ENCODE results near the gene LRRC25. TPM values are rescaled to one million over a fixed set of nuclear protein-coding genes. Genes with fewer than 3 reads are reported as not detected.
A peak's percentile ranks its signal among the peaks of the same experiment; 100 is the strongest.

LRRC25 gene
- total and polyA plus RNA-seq, 2 donors (not counting 3 experiments of a cell fraction or from before 2014, with no cell fraction given) = not detected

DNA sequence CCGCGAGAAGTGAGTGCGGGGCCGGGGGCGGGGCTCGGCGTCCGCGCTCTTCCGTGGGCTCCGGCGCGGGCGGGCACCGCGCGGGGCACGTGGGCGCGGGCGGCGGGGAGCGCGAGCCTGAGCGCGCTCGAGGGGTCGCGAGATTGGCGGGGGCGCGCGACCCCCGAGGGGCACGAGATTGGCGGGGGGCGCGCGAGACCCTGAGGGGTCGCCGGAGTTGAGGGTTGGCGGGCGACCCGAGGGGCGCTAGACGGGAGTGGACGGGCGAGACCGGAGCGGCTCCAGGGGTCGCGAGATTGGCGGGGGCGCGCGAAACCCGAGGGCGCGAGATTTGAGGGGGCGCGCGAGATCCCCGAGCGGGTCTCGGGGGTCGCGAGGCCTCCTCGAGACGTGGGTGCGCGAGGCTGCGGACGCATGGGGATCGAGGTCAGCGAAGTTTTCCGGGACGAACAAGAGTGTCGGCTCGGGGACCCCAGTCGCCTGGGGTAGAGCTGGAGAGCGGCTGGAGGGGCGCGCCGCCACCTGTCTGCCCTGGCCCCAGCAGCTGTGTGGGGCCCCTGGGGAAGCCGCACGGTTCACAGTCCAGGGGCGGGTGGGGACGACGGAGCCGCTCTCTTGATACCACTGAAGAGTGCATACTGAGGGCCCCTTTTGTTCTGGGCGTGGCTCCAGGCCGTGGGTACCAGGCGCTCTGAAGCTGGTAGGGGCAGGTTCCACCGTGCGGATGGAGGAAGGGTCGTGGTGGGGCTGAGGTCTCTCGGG, 22.5 kb upstream of the LRRC25 start:
- no peaks in the 10 kb centered on the region for H3K27me3 ChIP-seq (ENCODE audit: control insufficient read depth in 2 of 2, insufficient read depth in 2 of 2, low read length in 2 of 2)
- peak overlapping the region; percentile 14 for H2AFZ ChIP-seq (ENCODE audit: low read depth, low read length)
- peaks cover 53% of the 10 kb centered on the region for H3K79me2 ChIP-seq (ENCODE audit: control insufficient read depth, insufficient read depth, low read length)
- peak overlapping the region; percentile 50 to 73 (median 53) for H3K4me3 ChIP-seq (replicated peaks in 1 of 3; ENCODE audit: insufficient read depth in 1 of 3, low read depth in 1 of 3, low read length in 3 of 3)
- no peaks in the 10 kb centered on the region for H3K9me1 ChIP-seq (replicated peaks; ENCODE audit: control insufficient read depth, extremely low read depth, insufficient read depth, low read length)
- H3K4me1 ChIP-seq (ENCODE audit: control insufficient read depth, extremely low read depth, insufficient read depth, low read length) = peaks cover 40% of the 10 kb centered on the region
- H3K36me3 ChIP-seq (ENCODE audit: control insufficient read depth in 2 of 2, extremely low read depth in 1 of 2, insufficient read depth in 2 of 2, low read length in 2 of 2) = no peaks in the 10 kb centered on the region
- TF ChIP-seq, protein P1, sequence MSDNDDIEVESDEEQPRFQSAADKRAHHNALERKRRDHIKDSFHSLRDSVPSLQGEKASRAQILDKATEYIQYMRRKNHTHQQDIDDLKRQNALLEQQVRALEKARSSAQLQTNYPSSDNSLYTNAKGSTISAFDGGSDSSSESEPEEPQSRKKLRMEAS (IDR thresholded peaks at IDR 0.05; ENCODE audit: insufficient read depth, insufficient read length) = no peak
- TF ChIP-seq POLR2AphosphoS5 (IDR thresholded peaks at IDR 0.05; ENCODE audit: insufficient read depth, low read depth, low read length) (peak; percentile 12), MYC (IDR thresholded peaks at IDR 0.05; ENCODE audit: low read depth, low read length) (no peak)
- no peaks in the 10 kb centered on the region for H3K9me3 ChIP-seq (replicated peaks; ENCODE audit: control insufficient read depth, insufficient read depth, low read length)
- H3K4me2 ChIP-seq (ENCODE audit: insufficient read depth, low read length) = peak overlapping the region; percentile 57
- DNase-seq (ENCODE audit: low read depth, low spot score) (no peak), FAIRE-seq (peak; percentile 65)
- intact Hi-C loops (cut with micrococcal nuclease) = loop anchor here (1.0 kb wide), 1 partner anchor 17 kb away; no protein-coding TSS in a partner anchor
- dilution Hi-C loops (cut with MboI; ENCODE audit: extremely low pct_ligation_motif_present, low sequenced_read_pairs) = no loop called here
- H3K9ac ChIP-seq (replicated peaks; ENCODE audit: extremely low read depth, insufficient read depth, low read length) = peak overlapping the region; percentile 71
- ChIA-PET CTCF (interaction anchor here (0.8 to 11.1 kb wide), 14 partner anchors 9 to 140 kb away, joined by 3 to 119 read pairs (median 6); partner anchors contain the start of genes GDF15 and JUND), POLR2A (interaction anchor here (1.5 to 5.8 kb wide), 3 partner anchors 9 to 139 kb away, joined by 4 to 58 read pairs (median 9); partner anchors contain the start of genes GDF15 and JUND)
- H4K20me1 ChIP-seq (replicated peaks; ENCODE audit: control insufficient read depth, extremely low read depth, insufficient read depth, low read length) = no peaks in the 10 kb centered on the region
- BruUV-seq (replicated peaks) = no TSS peak
- H3K27ac ChIP-seq (ENCODE audit: insufficient read depth, low read depth, low read length) = peak overlapping the region; percentile 54

- Histone ChIP-seq H3K27me3 (ENCODE audit: control insufficient read depth in 2 of 2, insufficient read depth in 2 of 2, low read length in 2 of 2) (no peaks in the 10 kb centered on the region), H3K4me3 (replicated peaks in 1 of 3; ENCODE audit: insufficient read depth in 1 of 3, low read depth in 1 of 3, low read length in 3 of 3) (peak within 1 kb of the TSS; percentile 50 to 73 (median 53)), H3K4me1 (ENCODE audit: control insufficient read depth, extremely low read depth, insufficient read depth, low read length) (peaks cover 46% of the 10 kb centered on the region), H3K36me3 (ENCODE audit: control insufficient read depth in 2 of 2, extremely low read depth in 1 of 2, insufficient read depth in 2 of 2, low read length in 2 of 2) (no peaks in the 10 kb centered on the region), H3K9ac (replicated peaks; ENCODE audit: extremely low read depth, insufficient read depth, low read length) (peak within 1 kb of the TSS; percentile 71), H3K9me1 (replicated peaks; ENCODE audit: control insufficient read depth, extremely low read depth, insufficient read depth, low read length) (no peaks in the 10 kb centered on the region), H3K79me2 (ENCODE audit: control insufficient read depth, insufficient read depth, low read length) (peaks cover 49% of the 10 kb centered on the region), H2AFZ (ENCODE audit: low read depth, low read length) (peak within 1 kb of the TSS; percentile 78), H3K4me2 (ENCODE audit: insufficient read depth, low read length) (peak within 1 kb of the TSS; percentile 57), H3K9me3 (replicated peaks; ENCODE audit: control insufficient read depth, insufficient read depth, low read length) (no peaks in the 10 kb centered on the region), H3K27ac (ENCODE audit: insufficient read depth, low read depth, low read length) (peak within 1 kb of the TSS; percentile 54), H4K20me1 (replicated peaks; ENCODE audit: control insufficient read depth, extremely low read depth, insufficient read depth, low read length) (no peaks in the 10 kb centered on the region)
- DNase-seq (ENCODE audit: low read depth, low spot score) (peak; percentile 76), FAIRE-seq (peak; percentile 76)
- no TSS peak for BruUV-seq (replicated peaks)
- intact Hi-C loops (cut with micrococcal nuclease) (loop anchor here (1.0 kb wide), 1 partner anchor 18 kb away; no protein-coding TSS in a partner anchor), dilution Hi-C loops (cut with MboI; ENCODE audit: extremely low pct_ligation_motif_present, low sequenced_read_pairs) (no loop called here)
- ChIA-PET CTCF (interaction anchor here (0.7 to 11.1 kb wide), 15 partner anchors 9 to 306 kb away, joined by 3 to 119 read pairs (median 5); partner anchors contain the start of genes GDF15 and JUND), POLR2A (interaction anchor here (1.5 to 5.8 kb wide), 3 partner anchors 9 to 139 kb away, joined by 4 to 58 read pairs (median 9); partner anchors contain the start of genes GDF15 and JUND)
- TF ChIP-seq FOS (IDR thresholded peaks at IDR 0.05; ENCODE audit: borderline replicate concordance, insufficient read depth, low read length) (no peak), POLR2AphosphoS5 (IDR thresholded peaks at IDR 0.05; ENCODE audit: insufficient read depth, low read depth, low read length) (peak; percentile 73), MYC (IDR thresholded peaks at IDR 0.05; ENCODE audit: low read depth, low read length) (no peak), GATA2 (IDR thresholded peaks at IDR 0.05; ENCODE audit: insufficient read depth, insufficient read length, low read depth, low read length) (no peak), JUN (IDR thresholded peaks at IDR 0.05; ENCODE audit: borderline replicate concordance, insufficient read depth, insufficient read length, low read depth) (no peak), EZH2 (IDR thresholded peaks at IDR 0.05; ENCODE audit: borderline replicate concordance, low read depth, low read length, severe bottlenecking) (no peak), POLR2A (IDR thresholded peaks at IDR 0.05; ENCODE audit: low read depth, low read length) (peak; percentile 49)
- TF ChIP-seq, protein P1 (IDR thresholded peaks at IDR 0.05; ENCODE audit: insufficient read depth, insufficient read length) = no peak
- TF ChIP-seq, protein P2, sequence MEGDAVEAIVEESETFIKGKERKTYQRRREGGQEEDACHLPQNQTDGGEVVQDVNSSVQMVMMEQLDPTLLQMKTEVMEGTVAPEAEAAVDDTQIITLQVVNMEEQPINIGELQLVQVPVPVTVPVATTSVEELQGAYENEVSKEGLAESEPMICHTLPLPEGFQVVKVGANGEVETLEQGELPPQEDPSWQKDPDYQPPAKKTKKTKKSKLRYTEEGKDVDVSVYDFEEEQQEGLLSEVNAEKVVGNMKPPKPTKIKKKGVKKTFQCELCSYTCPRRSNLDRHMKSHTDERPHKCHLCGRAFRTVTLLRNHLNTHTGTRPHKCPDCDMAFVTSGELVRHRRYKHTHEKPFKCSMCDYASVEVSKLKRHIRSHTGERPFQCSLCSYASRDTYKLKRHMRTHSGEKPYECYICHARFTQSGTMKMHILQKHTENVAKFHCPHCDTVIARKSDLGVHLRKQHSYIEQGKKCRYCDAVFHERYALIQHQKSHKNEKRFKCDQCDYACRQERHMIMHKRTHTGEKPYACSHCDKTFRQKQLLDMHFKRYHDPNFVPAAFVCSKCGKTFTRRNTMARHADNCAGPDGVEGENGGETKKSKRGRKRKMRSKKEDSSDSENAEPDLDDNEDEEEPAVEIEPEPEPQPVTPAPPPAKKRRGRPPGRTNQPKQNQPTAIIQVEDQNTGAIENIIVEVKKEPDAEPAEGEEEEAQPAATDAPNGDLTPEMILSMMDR (IDR thresholded peaks at IDR 0.05; ENCODE audit: extremely low read depth in 1 of 2, insufficient read depth in 1 of 2, low read depth in 1 of 2, low read length in 2 of 2) = peak; percentile 19 to 31
Observed at GRCh38 chr19:18419195-18419698, 21.8 kb upstream of the LRRC25 start, which contains the start of gene SSBP4. TSS of gene SSBP4 (plus strand) at chr19:18419398. CDS start at chr19:18419649, 251 bp downstream.

Measured in endothelial cell of umbilical vein (primary cell).